GM21526 (cell line): ENCODE data around the gene SRPK1.

Source experiments
- ATAC-seq: cut with Tn5 transposase; IDR thresholded peaks from one replicate; pipeline ENCODE4 v1.9.1; 2021; ENCODE audit warnings: moderate library complexity; ENCODE audit not compliant: unreplicated experiment, low FRiP score

Gene SRPK1

GRCh38 chr6:35831257-35832007 lies 89.5 kb downstream of the SRPK1 start:
- no peak for ATAC-seq

GRCh38 chr6:35829306-35829705 lies 91.6 kb downstream of the SRPK1 start:
- no peak for ATAC-seq

GRCh38 chr6:35824552-35825192 lies 96.2 kb downstream of the SRPK1 start:
- ATAC-seq, result no peak

GRCh38 chr6:35823601-35824000 lies 97.3 kb downstream of the SRPK1 start:
- ATAC-seq, result no peak

GRCh38 chr6:35817515-35817914 lies 103.4 kb downstream of the SRPK1 start:
- ATAC-seq, result no peak

GRCh38 chr6:35811699-35811995 lies 109.3 kb downstream of the SRPK1 start:
- ATAC-seq, result no peak

- ATAC-seq, result no peak
Observed at GRCh38 chr6:35810971-35811698, 109.8 kb downstream of the SRPK1 start.

GRCh38 chr6:35809809-35810208 lies 111.1 kb downstream of the SRPK1 start:
- ATAC-seq, result no peak

- ATAC-seq, result no peak
Observed at GRCh38 chr6:35808688-35809087, 112.2 kb downstream of the SRPK1 start.

GRCh38 chr6:35804996-35805736 lies 115.7 kb downstream of the SRPK1 start, which contains the start of gene LHFPL5:
LHFPL5 (plus strand) TSS chr6:35805352; CDS start chr6:35805671, 319 bp downstream.
- no peak for ATAC-seq

GRCh38 chr6:35801148-35801547 lies 119.8 kb downstream of the SRPK1 start:
- ATAC-seq, result no peak

- ATAC-seq, result no peak
Observed at GRCh38 chr6:35798706-35799105, 122.2 kb downstream of the SRPK1 start.

- no peak for ATAC-seq
Observed at GRCh38 chr6:35797837-35798526, 122.9 kb downstream of the SRPK1 start.

- ATAC-seq, result no peak
Observed at GRCh38 chr6:35796236-35796635, 124.7 kb downstream of the SRPK1 start.

- no peak for ATAC-seq
Observed at GRCh38 chr6:35795453-35796071, 125.3 kb downstream of the SRPK1 start.

GRCh38 chr6:35794536-35795452 lies 126.1 kb downstream of the SRPK1 start:
- ATAC-seq, result no peak

GRCh38 chr6:35790683-35791082 lies 130.2 kb downstream of the SRPK1 start:
- ATAC-seq, result no peak

GRCh38 chr6:35788423-35788982 lies 132.4 kb downstream of the SRPK1 start:
- no peak for ATAC-seq
